ENCODE measurements around the gene CCZ1B.
"Not testable (repeated sequence)": the region's sequence is repeated elsewhere in the genome, so short reads cannot be mapped to it uniquely, and the experiment has no call there.

The CCZ1B gene

DNA sequence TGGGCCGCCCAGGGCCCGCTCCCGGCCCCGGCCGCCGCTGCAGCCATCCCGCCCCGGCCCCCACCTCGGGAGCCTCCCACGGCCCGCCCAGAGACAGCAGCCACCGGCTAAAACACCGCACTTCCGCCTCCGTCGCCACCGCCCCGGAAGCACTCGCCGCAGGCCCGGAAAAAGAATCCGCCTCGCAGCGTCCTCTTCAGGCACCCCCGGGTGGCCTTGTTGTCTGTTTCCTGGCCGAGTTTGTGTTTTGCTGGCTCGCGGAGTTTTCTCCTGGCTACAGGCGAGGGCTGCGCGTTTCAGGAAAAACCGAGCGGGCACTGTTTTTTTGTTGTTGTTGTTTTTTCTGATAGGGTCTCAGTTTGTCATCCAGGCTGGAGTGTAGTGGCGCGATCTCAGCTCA is at the start of gene CCZ1B:
TSS of gene CCZ1B (minus strand) at position 125 of the 400 bp plus-strand sequence. CDS start at position 47, 78 bp downstream.
- intact Hi-C loops (cut with DNase I): not testable (repeated sequence)
- DNase-seq: peak; percentile 79 to 98 (median 94)

DNA sequence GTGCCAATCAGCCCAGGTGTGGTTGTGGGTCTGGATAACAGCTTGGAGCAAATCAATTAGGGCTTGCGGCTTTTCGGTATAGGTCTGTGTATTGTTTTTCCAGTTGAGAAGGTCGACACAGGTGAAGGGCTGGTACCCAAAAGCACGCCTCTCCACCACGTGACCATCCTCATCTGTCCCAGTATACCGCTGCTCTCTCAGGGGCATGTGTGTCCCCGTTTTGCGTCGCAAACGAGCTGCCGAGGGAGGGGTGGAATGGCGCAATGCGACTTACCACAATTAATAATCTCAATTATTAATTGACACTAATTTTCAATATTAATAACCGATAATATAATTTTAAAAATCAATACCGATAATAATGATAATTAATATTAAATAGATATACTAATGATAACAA is 48.9 kb upstream of the CCZ1B start:
- DNase-seq; intact Hi-C loops (cut with DNase I): not testable (repeated sequence)

DNA sequence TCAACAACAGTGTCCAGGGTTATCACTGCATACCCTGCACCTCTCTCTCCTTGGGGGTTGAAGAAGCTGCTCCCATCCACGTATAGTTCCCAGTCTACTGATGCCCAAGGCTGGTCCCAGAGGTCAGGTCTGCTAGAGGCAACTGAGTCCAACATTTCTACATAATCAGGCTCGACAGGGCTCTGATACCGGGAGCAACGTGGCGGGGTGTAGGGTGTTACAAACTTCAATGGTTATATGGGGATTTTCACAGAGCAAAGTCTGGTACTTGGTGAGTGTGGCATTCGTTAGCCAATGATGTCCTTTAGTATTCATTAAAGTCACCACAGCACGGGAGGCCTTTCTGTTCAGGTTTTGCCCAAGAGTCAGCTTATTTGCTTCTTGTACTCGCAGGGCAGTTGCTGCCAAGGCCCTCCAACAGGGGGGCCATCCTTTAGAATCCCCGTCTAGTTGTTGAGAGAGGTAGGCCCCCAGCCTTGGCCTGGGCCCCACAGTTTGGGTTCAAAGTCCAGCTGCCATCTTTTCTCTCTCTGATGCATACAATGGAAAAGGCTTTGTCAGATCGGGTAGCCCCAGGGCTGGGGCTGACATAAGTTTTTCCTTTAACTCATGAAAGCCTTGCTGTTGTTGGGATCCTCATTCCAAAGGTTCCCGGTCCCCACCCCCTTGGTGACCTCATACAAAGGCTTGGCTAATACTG is 46.3 kb upstream of the CCZ1B start:
- peak in 1 of 10 donors; percentile 52 for DNase-seq
- intact Hi-C loops (cut with DNase I): not testable (repeated sequence)

DNA sequence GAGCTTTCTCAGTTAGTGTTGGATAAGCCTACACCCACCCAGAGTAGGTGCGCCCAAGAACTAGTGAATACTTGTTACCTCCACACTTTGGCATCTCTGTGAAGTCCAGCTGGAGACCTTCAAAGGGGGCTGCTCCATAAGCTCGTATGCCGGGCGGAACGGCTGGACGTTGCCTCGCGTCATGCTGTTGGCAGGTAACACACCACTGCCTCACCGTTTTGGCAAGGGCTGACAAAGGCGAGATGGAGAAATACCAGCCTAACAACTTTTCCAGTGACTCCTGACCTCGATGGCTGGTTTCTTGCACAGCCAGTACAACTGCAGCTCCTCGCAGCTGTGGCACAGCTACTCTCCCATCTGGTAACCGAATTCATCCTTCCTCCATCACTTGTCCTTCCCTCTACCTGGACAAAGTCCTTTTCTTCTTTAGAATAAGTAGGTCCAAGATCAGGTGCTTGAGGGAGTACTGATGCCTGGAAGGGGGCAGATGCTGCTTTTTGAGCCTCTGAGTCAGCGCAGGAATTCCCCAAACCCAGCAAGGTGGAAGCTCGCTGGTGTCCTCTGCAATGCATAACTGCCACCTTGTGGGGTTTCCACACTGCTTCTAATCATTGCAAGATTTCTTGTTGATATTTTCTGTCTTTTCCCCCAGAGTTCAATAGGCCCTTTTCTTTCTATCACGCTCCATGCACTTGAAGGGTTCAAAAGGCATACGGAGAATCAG is 45.5 kb upstream of the CCZ1B start:
- peak in 1 of 10 donors; percentile 62 for DNase-seq
- intact Hi-C loops (cut with DNase I): not testable (repeated sequence)

DNA sequence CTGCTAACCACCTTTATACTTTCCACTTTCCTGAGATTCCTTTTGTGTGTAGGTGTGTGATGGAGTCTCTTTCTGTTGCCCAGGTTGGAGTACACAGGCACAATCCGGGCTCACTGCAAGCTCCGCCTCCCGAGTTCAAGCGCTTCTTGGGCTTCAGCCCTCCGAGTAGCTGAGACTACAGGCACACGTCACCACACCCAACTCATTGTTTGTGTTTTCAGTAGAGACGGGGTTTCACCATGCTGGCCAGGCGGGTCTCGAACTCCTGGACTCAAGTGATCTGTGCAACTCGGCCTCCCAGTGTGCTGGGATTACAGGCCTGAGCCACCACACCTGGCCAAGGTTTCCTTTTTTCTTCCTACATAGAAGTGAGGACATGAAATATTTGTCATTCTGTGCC is 38.7 kb upstream of the CCZ1B start:
- DNase-seq; intact Hi-C loops (cut with DNase I): not testable (repeated sequence)

DNA sequence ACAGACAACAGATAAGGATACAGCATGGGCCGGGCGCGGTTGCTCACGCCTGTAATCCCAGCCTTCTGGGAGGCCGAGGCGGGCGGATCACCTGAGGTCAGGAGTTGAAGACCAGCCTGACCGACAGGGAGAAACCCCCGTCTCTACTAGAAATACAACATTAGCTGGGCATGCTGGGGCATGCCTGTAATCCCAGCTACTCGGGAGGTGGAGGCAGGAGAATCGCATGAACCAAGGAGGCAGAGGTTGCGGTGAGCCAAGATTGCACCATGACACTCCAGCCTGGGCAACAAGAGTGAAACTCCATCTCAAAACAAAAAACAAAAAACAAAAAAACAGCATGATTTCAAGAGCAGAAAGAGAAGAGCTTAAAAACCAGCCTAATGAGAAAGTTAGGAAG is 38.1 kb upstream of the CCZ1B start:
- intact Hi-C loops (cut with DNase I); DNase-seq: not testable (repeated sequence)

DNA sequence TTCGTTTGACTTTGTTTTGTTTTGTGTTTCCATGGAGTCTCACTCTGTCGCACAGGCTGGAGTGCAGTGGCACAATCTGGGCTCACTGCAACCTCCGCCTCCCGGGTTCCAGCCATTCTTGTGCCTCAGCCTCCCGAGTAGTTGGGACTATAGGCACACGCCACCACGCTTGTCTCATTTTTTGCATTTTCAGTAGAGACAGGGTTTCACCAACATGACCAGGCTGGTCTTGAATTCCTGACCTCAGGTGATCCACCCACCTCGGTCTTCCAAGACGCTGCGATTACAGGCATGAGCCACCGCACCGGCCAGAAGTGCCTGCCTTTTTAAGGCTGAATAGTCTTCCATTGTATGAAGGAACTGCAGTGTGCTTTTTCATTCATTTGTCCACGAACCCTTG is 36.8 kb upstream of the CCZ1B start:
- DNase-seq; intact Hi-C loops (cut with DNase I): not testable (repeated sequence)

DNA sequence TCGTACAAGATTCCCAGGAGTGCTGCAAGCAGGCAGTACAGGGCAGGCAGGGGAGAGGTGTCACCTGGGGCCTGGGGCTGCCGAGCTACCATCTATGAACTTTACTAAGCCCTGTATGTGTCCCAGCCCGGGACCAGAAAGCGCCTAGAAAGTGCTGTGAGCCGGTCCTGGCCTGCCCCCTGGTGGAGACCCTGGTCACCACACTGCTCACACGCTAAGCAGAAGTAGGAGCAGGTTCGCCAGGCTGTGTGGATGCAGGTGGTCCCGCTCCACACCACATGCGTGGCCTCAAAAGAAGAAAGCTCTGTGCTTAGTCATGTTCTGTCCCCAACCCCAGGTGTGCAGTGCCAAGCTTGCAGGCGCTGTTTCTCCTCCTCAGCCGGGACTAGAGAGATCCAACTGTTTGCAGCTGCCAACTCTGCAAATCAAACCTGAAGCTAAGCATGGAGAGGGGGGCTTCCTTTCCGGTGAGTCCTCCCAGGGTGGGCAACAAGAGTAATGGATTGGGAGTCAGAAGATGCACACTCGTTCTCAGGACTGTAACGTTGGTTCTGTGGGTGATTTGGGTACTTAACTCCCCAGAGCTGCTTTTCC is 31.7 kb upstream of the CCZ1B start:
- intact Hi-C loops (cut with DNase I): not testable (repeated sequence)
- DNase-seq: peak; percentile 48 to 95 (median 75)

DNA sequence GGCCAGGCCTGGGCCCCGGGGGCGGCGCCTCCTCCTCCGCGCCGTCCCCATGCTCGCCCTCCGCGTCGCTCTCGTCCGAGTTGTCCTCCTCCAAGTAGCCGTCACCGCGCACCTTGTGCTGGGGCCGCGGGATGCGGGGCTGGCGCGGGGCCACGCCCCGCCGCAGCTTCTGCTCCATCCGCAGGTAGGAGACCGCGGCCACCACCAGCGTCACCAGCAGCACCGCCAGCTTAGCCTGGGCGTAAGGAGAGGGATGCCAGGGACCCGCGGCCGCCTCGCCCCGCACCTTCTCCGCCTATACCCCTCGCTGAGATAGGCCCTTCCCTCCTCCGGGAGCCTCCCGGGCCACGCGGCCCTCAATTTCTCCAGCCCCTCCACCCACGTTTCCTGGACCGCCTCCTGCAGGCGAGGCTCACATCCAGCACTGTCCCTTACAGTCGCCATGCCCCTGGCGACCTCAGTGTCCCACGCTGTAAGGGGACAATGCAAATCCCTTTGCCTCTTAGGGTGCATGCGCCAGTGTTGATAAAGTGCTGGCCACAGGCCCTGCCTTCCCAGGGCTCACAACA is 29.6 kb upstream of the CCZ1B start:
- peak in 1 of 10 donors; percentile 80 for DNase-seq
- intact Hi-C loops (cut with DNase I): not testable (repeated sequence)

DNA sequence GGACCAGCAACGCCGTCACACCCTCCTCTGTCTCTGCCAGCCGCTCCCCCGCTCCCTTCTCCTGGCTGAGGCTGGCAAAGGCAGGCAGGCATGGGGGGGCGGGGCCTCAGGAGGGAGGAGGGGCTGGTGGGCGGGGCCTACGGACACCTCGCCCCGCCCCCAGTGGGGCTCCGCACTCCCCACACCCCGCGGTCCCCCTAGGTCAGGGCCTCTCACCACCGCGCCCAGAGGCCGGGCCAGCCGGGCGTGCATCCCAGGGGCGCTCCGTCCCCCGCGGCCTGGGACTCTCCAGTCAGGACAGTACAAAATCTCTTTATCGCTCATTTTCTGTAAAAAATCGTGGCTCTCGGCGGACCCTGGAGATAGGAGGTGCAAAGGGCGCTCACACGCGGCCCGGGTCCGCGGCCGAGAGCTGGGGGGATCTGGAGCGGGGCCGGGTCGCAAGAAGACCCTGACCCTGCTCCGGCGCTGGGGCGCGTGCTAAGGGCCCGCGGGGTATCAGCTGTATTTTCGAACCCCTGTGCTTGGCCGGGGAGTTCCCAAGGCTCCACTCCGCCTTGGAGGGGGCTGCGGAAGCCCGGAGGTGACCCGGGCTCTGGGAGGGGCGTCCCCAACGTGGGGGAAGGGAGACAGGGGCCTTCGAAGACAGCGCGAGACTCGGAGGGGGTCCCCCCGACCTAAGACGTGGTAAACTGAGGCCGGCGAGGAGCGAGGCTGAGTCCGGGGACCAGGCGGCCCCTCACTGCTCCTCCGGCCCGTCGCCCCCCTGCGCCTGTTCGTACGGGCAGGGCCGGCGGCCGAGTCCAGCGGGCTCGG is 28.9 kb upstream of the CCZ1B start:
- intact Hi-C loops (cut with DNase I); DNase-seq: not testable (repeated sequence)

DNA sequence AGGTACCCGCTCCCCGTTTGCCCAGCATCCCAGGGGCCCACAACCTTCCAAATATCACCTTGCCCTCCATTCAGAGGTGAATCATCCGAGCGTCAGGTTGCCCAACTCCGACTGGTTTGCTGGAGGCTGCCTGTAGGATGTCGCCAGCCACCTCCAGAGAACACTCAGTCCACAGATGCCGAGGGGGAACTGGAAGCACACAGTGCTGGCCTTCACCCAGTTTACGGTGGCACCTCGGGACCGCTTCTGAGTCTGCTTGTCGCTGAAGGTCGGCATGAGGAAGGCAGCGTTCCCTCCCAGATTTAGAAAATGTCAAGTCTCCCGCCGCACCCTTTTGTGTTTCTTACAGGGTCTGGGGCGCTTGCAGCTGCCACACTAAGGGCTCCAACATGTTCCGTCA is 27.6 kb upstream of the CCZ1B start:
- DNase-seq; intact Hi-C loops (cut with DNase I): not testable (repeated sequence)

DNA sequence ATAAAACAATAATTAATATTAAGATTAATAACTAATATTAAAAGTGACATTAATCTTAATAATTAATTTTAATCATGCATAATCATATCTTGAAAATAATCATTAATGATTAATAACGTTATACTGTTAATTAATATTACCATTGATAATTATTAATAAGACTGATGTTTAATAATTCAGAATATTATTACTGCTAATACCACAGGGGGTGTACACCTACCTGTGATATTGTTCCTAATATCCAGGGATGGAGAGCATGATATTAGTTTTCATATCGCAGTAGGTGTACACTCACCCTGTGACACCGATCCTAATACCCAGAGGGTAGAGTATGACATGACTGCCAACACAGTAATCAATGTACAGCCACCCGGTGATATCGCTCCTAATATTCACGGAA is 23.1 kb upstream of the CCZ1B start:
- intact Hi-C loops (cut with DNase I); DNase-seq: not testable (repeated sequence)

DNA sequence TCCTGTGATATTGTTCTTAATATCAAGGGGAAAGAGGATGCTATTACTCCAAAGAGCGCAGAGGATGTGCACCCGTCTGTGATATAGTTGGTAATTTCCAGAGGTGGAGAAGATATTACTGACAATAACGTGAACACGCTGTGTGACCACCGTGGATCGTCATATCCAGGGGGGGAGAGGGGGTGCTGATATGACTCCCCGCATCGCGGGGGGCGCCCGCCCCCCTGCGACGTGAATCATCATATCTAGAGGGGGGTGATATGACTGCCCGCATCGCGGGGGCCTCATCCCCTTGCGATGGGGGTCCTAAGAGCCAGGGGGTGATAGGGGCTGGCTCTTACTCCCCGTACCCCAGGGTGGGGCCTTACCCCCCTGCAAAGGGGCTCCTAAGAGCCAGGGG is 21.7 kb upstream of the CCZ1B start:
- intact Hi-C loops (cut with DNase I): not testable (repeated sequence)
- peak in 1 of 10 donors; percentile 21 for DNase-seq

DNA sequence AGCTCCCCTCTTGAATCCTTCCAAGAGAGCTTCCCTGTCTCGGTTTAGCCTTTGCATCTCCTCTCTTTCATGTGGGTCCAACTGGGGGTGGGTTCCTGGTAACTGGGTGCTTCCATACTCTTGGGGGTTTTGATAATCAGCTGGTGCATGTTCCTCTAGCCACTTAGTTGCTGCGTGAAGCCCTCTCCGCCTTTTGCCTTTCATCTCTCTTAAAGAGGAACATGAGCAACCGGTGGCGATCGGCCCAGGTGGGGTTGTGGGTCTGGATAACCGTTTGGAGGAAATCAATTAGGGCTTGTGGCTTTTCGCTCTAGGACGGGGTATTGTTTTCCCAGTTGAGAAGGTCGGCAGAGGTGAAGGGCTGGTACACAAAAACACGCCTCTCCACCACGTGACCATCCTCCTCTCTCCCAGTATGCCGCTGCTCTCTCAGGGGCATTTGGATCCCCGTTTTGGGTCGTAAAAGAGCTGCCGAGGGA is 19.9 kb upstream of the CCZ1B start:
- DNase-seq: peak in 1 of 10 donors; percentile 4
- intact Hi-C loops (cut with DNase I): not testable (repeated sequence)

DNA sequence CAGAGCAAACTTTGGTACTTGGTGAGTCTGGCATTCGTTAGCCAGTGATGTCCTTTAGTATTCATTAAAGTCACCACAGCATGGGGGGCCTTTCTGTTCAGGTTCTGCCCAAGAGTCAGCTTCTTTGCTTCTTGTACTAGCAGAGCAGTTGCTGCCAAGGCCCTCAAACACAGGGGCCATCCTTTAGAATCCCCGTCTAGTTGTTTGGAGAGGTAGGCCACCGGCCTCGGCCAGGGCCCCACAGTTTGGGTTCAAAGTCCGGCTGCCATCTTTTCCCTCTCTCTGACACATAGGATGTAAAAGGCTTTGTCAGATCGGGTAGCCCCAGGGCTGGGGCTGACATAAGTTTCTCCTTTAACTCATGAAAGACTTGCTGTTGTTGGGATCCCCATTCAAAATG is 17.6 kb upstream of the CCZ1B start:
- DNase-seq; intact Hi-C loops (cut with DNase I): not testable (repeated sequence)

DNA sequence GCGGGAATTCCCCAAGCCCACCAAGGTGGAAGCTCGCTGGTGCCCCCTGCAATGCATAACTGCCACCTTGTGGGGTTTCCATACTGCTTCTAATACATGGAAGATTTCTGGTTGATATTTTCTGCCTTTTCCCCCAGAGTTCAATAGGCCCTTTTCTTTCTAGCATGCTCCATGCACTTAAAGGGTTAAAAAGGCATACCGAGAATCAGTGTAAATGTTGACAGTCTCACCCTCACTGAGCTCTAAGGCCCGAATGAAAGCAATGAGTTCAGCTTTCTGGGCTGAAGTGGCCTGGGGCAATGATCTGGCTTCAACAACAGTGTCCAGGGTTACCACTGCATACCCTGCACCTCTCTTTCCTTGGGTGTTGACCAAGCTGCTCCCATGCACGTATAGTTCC is 17.0 kb upstream of the CCZ1B start:
- intact Hi-C loops (cut with DNase I); DNase-seq: not testable (repeated sequence)

DNA sequence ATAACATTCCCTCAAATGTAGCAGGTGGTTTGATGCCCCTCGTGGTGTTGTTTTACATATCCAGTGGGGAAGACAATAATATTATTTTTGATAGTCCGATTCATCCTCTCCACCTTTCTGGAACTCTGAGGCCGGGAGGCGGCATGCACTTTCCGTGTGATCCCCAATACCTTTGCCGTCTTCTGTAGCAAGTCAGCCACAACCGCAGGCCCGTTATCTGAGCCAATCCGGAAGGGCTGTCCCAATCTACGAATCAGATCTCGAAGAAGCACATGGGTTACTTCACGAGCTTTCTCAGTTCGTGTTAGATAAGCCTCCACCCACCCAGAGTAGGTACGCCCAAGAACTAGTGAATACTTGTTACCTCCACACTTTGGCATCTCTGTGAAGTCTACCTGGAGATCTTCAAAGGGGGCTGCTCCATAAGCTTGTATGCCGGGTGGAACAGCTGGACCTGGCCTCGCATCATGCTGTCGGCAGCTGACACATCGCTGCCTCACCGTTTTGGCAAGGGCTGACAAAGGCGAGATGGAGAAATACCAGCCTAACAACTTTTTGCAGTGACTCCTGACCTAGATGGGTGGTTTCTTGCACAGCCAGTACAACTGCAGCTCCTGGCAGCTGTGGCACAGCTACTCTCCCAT is 16.3 kb upstream of the CCZ1B start:
- DNase-seq: peak in 1 of 10 donors; percentile 74

DNA sequence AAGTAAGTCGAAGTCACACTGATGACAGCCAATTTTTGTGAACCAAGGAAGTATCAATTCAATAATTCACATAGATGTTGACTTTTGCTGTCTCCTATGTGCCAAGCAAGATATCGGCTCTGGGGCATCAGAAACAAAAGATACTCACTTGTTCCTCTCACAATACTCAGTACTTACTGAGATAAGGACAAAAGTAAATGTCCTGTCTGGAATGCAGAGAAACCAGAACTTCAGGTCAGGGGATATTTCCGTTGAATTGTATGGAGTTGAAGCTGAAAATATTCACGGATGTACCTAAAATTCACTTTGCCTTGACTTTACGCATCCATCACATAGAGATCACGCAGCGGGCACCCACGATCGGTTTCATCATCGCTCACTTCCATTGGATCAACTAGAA is 11.0 kb upstream of the CCZ1B start:
- intact Hi-C loops (cut with DNase I): not testable (repeated sequence)

More for the DNA sequence above, 16.3 kb upstream of the CCZ1B start:
- intact Hi-C loops (cut with DNase I): not testable (repeated sequence)

DNA sequence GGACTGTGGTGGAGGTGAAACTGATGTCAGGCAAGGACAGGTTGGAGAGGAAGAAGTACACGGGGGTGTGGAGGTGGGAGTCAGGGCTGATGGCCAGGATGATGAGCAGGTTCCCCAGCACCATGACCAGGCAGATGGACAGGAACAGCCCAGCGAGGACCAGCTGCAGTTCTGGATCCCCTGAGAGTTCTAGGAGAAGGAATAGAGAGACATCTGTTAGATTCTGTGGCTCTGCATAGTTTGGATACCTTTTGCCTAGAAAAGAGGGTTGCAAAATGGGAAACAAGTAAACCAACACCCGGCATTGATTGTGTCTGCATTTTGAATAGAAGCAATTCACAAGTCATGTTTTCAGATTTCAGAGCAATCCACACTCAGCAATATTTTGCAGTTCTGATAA is 9.4 kb upstream of the CCZ1B start:
- intact Hi-C loops (cut with DNase I): not testable (repeated sequence)
- peak in 1 of 10 donors; percentile 26 for DNase-seq

More for the DNA sequence above, 11.0 kb upstream of the CCZ1B start:
- DNase-seq: not testable (repeated sequence)
